ENCODE measurements around the gene SEPTIN6.
A peak's percentile ranks its signal among the peaks of the same experiment; 100 is the strongest.

DNA sequence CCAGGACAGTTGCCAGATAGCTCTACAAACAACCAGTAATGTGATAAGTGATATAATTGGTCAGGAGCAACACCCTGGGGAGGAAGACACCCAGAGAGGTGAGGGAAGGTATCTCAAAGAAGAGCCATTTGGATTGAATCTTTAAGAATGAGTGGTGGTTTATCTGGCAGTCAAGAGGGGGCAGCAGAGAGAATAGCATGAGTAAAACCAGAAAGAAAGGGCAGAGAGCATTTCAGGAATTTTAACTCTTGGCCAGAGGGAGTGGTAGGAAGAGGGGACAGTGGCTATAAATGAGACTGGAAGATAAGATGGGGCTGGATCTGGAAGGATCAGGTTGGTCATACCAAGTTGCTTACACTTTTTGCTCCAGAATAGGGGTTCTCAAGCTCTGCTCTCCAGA lies 5.9 kb upstream of the SEPTIN6 start:
- TF ChIP-seq CTCF (conservative IDR thresholded peaks at IDR 0.05 in 1 of 2, IDR thresholded peaks at IDR 0.05 in 1 of 2; ENCODE audit: extremely low read depth in 1 of 2, insufficient read depth in 1 of 2, low read depth in 1 of 2, low read length in 2 of 2): peak; percentile 35 to 57
- TF ChIP-seq EZH2 (IDR thresholded peaks at IDR 0.05; ENCODE audit: borderline replicate concordance, low read length): no peak
